Measurements from ENCODE around the gene ELSPBP1.
"Not testable (repeated sequence)": the region's sequence is repeated elsewhere in the genome, so short reads cannot be mapped to it uniquely, and the experiment has no call there.

The ELSPBP1 gene

GRCh38 chr19:48043675-48044258 lies 49.3 kb downstream of the ELSPBP1 start, which contains the start of gene CABP5:
CABP5 (minus strand) TSS chr19:48044079; CDS start chr19:48043922, 157 bp downstream.
- DNase-seq = peak; percentile 70

DNA sequence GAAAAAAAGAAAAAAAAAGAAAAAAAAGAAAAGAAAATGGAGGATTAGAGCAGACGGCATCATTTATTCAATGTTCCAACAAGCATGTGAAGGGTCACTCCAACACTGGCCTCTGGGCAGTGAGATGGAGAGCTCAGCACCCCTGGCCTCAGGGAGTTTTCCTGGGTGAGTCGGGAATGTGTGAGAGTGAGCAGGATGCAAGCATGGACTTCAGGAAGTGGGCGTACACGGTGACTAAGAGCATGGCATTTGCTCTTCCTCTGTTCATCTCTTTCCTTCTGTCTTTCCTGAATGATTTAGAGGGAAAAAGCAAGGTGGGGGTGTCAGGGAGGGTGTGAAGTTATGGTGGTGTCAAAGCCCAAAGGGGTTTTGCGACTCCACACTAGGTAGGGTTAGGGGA lies 50.1 kb downstream of the ELSPBP1 start:
- DNase-seq = no peak

DNA sequence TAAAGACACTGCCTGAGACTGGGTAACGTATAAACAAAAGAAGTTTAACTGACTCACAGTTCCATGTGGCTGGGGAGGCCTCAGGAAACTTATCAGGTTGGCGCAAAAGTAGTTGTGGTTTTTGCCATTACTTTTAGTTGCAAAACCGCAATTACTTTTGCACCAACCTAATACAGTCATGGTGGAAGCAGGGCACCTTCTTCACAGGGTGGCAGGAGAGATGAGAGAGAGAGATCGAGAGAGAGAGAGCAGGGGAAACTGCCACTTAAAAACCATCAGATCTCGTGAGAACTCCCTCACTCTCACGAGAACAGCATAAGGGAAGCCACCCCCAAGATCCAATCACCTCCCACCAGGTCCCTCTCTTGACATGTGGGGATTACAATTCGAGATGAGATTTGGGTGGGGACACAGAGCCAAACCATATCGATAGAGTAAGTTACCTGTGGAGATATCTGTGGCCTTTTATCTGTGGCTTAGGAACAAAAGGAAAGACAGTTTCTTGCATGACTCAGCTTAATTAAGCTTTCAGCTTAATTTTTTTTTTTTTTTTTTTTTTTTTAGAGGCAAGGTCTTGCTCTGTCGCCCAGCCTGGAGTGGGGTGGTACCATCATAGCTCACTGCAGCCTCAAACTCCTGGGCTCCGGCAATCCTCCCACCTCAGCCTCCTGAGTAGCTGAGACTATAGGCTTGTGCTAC lies 57.1 kb downstream of the ELSPBP1 start:
- DNase-seq = peak; percentile 67

DNA sequence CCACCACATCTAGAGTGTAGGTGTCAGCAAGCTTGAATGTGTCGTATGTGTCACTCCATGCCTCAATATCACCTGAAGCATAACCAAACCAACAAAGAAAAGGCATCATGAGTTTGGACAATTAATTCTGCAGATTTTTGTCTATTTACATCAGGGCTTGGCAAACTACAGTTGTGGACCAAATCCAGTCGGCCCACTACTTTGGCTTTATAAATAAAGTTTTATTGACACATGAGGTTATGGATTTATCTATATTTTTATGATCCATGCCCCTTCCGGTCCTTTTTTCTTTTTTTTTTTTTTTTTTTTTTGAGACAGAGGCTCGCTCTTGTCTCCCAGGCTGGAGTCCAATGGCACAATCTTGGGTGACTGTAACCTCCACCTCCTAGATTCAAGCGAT lies 58.6 kb downstream of the ELSPBP1 start:
- no peak for DNase-seq

GRCh38 chr19:48053856-48054255 lies 59.4 kb downstream of the ELSPBP1 start:
- no peak for DNase-seq

- no peak for DNase-seq
Measured at GRCh38 chr19:48059331-48059730, 64.9 kb downstream of the ELSPBP1 start.

DNA sequence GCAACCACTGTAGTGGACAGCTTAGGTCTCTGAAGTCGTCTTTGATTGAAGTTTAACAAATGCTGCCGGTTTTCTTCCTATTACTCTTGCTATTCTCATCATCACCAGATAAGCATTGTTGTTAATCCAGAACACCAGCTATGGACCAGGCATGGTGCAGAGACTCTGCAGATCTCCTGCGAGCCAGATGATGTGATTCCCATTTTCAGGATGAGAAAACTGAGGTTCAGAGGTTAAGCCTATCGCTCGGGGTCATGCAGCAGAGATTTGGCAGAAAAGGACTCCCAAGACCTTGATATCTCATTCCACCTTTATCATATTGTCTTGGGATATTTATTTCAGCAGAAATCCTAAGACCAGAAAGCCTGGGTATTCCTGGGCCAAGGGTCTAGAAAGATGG lies 65.9 kb downstream of the ELSPBP1 start:
- DNase-seq = no peak

GRCh38 chr19:48061401-48062344 lies 67.2 kb downstream of the ELSPBP1 start:
- DNase-seq = no peak

- no peak for DNase-seq
Measured at GRCh38 chr19:48064509-48064908, 70.1 kb downstream of the ELSPBP1 start.

GRCh38 chr19:48069435-48069834 lies 75.0 kb downstream of the ELSPBP1 start:
- no peak for DNase-seq

- not testable (repeated sequence) for DNase-seq
Measured at GRCh38 chr19:48070177-48070769, 75.8 kb downstream of the ELSPBP1 start.
